Measurements from ENCODE around the gene DENND1A.
"Not testable (repeated sequence)": the region's sequence is repeated elsewhere in the genome, so short reads cannot be mapped to it uniquely, and the experiment has no call there.

The DENND1A gene

DNA sequence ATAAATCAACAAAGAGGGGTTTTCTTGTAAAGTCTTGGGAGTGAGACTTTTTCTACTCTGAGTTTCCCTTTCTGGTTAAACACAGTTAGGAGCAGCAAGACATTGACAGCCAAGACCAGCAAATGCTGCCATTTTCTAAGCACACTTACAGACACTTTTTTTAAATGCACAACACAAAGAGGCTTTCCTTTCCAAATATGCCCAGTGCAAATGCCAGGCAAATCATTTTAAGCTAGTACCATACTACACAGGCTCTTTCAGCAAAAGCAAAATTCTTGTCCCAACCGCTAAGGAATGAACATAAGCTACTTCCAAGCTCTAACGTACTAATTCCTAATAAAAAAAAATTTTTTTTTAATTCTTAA is 68.2 kb downstream of the DENND1A start:
- no peak for DNase-seq

DNA sequence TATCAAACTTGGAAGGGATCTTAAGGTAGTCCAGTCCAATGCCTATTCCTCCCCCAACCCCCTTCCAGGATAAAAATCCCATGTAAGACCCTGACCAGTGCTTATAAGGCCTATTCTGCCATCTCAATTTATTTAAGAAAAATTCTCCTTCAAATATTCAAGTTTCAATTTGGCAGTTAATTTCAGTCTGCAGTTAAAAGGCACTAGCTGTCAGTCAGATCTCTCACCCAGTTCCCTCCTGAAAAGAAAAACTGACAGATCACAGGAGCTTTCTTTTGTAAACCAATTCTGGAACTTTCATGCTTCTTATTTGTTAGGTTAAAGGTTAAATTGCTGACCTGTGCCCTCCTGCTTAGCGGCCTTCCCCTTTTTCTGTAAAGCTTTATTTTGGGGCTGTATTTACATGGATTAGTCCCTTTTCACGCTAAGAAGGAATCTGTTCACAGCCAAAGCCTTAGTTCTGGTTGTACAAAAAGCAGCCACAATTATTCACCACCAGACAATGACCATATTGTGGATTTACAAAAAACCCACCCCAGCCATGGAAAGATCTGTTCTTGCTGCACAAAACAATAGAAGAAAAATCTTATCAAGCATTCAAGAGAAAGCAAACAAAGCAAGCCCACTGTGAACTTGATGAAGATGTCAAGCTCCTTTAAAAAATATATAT is 68.7 kb downstream of the DENND1A start:
- no peak for DNase-seq

DNA sequence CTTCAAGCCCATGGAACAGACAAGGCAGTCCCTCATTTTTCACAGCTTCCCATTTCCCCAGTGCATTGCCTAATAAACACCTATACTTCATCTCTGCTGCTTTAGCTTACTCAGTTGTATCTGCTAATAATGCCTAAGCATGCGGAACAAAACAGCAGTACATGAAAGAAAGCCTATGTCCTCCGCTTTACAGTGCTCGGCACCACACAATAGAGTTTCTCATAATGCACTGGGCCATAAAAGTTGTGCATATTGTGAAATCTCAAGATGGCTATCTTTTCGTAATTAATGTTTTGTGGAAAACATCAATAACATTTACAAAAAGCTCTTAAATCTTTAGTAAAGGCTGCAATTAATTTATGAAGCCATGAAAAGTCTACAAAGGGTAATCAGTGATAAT is 69.3 kb downstream of the DENND1A start:
- DNase-seq: no peak

GRCh38 chr9:123852403-123852802 is 77.5 kb downstream of the DENND1A start:
- no peak for DNase-seq

- no peak for DNase-seq
These were observed 78.1 kb downstream of the DENND1A start for GRCh38 chr9:123851851-123852250.

GRCh38 chr9:123848447-123849085 is 81.4 kb downstream of the DENND1A start:
- no peak for DNase-seq

GRCh38 chr9:123846966-123847365 is 83.0 kb downstream of the DENND1A start:
- DNase-seq: no peak

GRCh38 chr9:123843703-123844102 is 86.2 kb downstream of the DENND1A start:
- DNase-seq: no peak

GRCh38 chr9:123835821-123836220 is 94.1 kb downstream of the DENND1A start:
- no peak for DNase-seq

- no peak for DNase-seq
These were observed 94.9 kb downstream of the DENND1A start for GRCh38 chr9:123834889-123835562.

DNA sequence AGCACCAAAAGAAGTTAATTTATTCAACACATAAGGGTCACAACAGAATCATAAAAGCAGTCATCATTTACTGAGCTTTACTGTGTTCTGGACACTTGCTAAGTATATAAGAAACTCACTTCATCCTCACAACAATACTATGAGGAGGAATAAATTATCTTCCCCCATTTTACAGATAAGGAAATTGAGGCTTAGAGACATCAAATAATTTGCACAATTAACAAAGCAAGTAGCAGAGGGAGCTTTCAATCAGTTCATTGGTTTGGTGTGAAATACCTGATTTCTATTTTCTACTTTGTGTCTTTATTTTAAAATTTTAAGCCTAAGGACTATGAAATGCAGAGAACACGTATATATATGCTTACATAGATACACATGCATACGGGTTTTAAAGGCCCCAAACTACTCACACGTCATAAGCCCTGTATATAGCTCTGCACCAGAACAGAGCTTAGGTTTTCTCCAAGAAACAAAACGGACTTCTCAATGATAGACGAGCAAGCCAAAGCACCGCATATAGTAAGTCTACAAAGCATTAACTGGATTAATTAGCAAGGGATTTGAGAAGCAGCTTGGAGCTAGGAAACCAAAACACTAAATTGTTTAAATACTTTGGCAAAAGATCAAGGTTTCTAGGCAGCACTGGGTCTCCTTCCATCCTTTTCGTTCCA is 95.6 kb downstream of the DENND1A start:
- no peak for DNase-seq

- DNase-seq: no peak
These were observed 96.9 kb downstream of the DENND1A start for GRCh38 chr9:123832858-123833650.

DNA sequence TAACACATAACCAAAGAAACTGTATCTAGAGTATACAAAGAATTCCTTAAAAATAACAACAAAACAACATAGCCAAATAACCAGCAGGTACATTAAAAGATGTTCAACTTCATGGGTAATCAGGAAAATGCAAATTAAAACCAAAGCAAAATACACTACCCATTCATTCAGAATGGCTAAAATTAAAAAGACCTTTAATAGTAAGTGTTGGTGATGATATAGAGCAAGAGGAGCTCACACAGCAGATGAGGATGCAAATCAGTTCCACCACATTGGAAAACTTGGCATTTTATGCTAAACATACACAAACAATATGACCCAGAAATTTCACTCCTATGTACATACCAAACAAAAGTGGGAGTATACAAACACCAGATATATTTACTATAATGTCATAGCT is 97.8 kb downstream of the DENND1A start:
- DNase-seq: no peak

DNA sequence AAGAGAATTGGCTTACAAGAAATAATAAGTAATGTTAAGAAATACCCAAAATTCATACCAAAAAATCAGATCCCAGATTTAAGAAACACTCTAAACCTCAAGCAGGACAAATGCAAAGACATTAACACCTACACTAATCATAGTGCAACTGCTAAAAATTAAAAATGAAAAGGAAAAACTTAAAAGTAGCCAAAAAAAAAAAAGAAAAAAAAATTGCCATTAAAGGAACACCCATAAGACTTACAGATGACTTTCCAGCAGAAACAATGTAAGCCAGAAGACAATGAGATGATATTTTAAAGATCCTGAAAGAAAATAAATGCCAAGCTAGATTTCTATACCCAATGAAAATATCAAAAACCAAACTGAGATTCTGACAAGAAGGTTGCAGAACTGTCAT is 101.5 kb downstream of the DENND1A start:
- DNase-seq: no peak

DNA sequence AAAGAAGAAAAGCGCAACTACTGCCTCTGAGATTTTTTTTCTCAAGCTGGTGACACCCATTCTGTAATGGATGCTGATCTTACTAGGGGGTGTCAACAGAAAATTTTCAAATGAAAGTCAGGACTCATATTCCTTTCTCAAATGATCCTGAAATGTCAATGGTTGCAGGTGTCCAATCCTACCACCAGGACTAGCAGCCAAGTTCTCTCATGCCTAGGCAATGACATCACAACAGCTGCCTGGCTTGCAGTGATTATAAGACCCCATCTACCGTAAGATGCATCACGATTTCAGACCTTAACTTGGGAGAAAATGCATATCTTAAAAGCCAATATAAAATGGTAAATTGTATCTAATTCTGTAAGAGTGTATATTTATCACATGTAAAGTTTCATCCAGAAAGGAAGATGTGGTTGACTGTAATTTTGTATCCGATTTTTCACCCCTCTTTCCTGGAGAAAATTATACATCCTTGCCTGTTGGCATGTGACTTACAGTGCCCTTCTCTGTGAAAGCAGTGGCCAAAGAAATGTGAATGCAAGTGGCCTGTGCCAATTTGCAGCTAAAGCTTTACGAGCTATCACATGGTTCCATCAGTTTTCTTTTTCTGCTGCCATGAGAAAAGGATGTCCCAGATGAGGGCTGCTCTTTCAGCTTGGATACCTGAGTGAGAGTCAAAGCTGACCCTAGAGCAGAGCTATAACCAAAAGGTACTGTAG is 104.4 kb downstream of the DENND1A start:
- DNase-seq: no peak

DNA sequence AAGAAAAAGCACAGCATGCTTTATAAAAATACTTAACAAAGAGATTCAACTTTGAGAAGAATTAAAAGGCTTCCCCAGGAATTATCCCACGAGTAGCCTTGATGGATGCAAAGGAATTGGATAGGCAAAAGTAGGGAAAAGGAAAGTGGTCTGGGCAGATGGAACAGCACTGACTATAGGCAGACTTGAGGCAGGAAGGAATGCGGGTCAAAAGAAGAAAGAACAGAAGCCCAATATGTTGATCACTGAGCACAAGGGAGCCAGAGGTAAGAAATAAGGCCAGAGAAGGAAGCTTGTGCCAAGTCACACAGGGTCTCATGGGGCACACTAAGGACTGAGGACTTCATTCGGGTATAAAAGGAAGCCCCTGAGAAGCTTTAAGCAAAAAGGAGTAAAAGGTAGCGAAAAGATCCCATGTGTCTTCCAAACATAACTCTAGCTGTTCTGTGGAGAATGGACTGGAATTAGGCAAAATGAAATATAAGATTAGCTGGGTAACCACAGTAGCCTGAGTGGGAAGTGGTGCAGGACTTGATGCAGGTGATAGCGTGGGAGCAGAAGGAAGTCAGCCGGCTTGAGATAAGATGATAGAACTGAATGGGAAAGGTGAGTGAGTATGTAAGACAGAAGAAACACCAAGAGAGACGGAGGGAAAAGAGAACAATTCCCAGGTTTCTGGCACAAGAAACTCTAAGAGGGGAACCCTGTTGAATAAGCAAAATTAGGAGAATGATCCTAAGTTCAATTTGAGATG is 106.6 kb downstream of the DENND1A start:
- DNase-seq: no peak

GRCh38 chr9:123821619-123822018 is 108.3 kb downstream of the DENND1A start:
- no peak for DNase-seq

DNA sequence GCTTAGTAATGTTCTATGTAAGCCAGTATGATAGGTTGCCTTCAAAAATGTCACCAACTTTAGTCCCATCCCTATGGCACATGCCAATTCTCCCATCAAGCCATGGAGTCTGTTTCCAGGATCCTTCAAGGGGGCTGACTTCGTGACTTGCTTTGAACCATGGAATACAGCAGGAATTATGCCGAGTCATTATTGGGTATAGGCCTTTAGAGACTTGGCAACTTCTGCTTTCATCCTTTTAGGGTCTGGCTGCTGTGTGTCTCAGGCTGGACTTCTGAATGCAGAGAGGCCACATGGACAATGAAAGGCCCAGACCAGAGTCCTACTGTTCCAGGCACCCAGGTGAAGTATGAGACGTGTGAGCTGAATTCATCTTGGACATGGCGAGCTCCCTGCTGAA is 109.8 kb downstream of the DENND1A start:
- DNase-seq: no peak

DNA sequence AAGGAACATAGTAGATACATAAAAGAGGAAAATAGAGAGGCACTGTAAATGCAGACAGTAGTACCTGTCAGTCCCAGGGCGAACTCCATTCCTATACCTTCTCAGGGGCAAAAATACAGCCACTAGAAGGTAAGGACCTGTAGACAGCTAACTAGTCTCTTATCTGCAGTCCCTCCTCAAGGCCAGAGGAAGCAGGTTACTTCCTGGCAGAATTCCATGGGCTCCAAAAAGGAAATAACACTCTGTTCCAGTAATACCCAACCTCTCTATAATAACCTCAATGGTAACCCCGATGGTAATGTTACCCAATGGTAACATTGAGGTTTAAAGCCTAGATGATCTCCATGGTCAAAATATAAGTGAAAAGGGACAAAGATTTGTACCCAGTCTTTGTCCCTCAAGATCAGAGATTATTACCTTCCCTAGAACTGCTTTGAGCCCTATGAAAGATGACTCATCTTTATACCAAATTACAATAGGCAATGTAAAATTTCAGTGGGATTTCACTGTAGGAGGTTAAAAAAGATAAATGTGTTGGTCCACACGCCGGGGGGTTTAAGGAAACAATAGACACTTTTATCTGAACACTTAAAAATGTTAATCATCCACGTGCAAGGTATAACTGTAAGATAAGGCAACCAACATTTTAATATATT is 113.0 kb downstream of the DENND1A start:
- DNase-seq: no peak

GRCh38 chr9:123815856-123816255 is 114.1 kb downstream of the DENND1A start:
- DNase-seq: not testable (repeated sequence)

DNA sequence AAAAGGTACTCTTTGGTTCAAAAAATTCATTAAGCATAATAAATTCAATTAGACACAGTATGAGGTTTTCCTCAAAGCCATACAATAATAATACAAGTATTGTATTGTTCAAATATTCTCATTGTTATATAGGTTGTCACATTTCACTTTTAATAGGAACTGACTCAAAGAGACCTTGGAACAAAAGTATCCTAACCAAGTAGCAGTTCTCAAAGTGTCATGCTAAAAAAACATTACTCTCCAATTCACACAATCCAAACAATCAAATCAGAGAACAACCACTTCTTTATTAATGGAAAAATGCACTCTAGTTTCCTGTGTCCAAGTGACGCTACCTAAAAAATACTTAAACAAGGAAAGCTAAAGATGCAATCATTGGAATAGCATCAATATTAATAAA is 115.4 kb downstream of the DENND1A start:
- no peak for DNase-seq

Measured in stimulated activated naive CD4-positive, alpha-beta T cell treated with Interleukin-2 at 50 U/mL for 16 hours (primary cell).